Measurements from ENCODE around the gene TNNC1.

TNNC1 gene

DNA sequence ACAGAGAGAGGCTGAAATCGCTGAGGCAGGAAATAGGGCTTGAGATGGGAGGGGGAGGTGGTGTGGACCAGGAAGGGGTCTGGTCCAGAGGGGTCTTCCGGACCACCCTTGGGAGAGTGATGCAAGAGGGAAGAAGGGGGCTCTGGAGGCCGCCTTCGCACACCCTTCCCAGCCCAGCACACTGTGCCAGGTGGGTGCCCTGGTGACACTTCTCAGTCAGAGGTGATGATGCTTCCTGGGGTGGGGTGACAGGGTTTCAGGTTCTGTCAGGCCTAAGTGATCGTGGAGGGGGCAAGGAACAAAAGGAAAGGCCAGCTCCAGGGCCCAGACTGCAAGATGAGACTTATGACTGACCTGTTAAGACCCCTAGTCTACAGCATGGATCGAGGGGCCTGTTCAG lies 21.6 kb downstream of the TNNC1 start:
- DNase-seq (ENCODE audit: low read depth in 2 of 2) = no peak

DNA sequence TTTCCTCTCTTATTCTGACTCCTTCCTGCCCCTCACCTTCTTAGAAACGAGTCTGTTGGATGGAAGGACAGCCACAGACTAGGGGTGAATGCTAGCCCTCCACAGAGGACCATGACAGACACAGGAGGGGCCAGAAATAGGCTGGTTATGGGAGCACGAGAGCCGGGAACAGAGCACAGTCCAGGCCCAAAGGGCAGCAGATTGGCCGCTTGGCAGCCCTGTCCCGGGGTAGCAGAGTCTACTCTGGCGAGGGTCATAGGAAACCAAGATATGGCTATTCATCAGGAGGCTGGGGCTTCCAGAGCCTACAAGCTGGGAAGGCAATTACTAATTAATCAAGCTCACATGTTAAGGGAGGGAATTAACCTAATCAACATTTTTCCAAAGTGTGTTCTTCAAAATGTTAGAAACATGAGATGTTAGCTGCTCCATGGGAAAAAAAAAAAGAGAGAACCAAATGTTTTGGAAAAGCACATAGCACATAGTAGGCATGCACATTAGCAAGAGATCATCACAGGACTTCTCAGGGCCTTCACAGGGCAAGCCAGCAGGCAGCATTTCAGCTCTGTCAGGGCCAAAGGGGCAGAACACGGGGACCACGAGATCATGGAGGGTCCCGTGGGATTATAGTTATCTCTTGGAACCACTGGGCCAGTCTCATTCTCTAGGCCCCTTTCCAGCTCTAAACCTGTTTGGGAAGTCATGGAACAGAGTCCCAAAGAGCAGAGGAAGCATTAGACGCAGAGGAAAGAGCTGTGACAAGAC lies 22.2 kb downstream of the TNNC1 start:
- no peak for DNase-seq (ENCODE audit: low read depth in 2 of 2)

DNA sequence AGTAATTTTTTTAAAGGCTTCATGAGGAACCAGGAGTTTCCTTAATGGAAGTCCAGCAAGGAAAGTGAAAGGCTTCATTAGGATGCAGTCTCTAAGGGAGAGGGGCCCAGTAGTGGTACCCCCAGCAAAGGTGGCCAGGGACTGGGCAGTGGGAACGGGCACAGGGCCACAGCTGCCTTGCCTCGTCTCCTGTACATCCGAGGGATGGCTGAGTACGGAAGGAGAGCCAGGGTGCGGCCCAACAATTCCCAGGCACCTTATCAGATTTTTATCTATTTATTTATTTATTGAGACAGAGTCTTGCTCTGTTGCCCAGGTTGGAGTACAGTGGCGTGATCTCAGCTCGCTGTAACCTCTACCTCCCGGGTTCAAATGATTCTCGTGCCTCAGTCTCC lies 23.4 kb downstream of the TNNC1 start:
- DNase-seq (ENCODE audit: low read depth in 2 of 2) = no peak

DNA sequence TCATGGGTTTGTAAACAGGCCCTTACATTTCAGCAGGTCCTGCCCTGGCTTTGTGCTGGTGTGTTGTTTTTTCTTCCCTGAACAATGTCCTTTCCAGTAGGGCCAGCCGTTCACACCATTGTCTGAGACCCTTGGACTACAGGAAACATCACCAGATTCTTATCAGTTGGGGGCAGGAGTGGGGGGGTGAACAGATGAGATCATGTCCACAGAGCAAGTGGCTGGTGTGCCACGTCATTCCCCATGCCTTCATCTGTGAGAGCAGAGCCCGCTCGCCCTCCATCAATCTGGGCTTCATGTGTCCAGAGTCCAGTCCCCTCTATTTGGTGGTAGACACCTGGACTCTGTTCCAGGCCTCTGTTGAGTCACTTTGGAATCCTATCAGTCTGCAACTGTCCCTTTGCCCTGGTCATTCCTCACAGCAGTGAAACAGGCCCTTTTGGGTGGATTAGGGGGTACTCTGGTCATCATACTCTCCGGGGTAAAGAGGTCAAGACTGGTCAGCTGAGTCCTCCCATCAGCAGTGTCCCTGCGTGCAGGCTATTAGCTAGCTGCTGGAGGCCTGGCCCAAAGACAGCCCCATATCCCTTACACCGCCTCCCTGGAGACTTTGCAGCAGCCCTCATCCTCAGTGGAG lies 23.9 kb downstream of the TNNC1 start:
- no peak for DNase-seq (ENCODE audit: low read depth in 2 of 2)

DNA sequence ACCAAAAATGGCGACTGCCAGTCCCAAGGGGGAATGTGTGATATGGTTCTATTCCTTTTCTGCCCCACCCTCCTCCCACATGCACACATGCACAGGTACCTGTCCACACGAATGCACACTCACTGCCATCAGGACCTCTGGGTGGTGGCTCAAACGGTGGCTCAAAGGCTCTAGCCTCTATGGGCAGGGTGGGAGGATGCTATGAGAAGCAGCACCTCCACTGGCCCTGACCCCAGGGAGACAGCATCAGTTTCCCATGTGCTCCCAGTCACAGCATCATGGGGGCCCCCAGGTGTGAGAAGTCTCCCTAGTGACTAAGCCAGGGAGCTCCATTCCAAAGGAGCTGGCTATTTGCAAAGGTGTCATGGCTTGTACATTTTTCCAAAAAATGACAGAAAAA lies 24.8 kb downstream of the TNNC1 start:
- DNase-seq (ENCODE audit: low read depth in 2 of 2) = no peak

DNA sequence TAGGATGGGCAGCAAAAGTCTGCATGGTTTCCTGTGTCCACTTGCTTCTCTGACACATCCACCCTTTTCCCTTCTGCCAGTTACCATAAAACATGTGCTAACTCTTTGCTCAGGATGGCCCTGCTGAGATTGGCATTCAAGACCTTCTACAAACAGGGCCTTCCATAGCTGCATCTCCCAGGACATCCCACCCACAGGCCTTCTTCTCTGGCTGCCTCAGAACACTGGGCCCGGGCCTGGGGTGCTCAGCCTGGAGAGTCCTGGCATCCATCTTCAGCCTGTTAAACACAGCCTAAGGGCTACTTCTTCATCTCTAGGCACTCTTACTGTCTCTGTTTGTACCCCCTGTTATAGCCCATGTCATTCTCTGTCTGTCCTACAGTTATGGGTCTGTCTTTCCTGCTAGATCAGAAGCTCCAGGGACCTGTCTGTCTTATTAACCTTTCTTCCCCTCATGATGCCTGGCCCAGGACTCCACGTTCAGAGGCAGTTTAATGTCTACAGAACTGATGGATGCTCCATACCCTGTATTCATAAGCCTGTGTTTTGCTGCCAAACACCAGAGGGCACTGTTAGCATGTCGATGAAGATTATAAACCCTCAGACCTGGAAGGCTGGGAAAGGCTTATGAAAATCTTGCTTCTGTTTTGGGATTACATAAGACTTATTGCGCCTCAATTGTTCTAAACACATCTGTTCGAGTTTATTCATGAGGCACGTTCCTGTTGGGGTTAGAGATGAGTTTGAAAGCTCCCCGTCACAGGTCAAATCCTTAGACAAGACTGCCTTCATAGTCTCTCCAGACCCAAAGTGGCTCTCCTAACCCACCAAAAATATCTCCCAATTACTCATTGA lies 25.5 kb downstream of the TNNC1 start:
- no peak for DNase-seq (ENCODE audit: low read depth in 2 of 2)

DNA sequence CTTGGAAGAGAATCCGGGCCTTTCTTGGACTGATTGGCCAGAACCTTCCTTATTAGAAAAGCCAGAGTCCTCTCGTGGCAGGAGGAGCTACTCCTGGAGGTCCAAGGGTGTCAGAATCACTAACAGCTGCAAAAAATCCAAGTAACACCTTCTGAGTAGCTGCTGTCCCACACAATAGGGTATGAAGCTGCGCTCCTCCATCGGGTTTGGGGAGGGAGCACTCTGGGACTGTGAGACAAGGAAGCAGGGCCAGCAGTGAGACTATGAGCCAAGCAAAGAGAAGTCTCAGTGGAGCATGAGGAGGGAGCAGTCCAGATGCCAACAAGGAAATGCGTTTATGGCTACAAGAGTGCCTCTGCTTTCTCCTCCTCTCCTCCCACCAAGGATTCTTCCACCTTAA lies 30.7 kb downstream of the TNNC1 start:
- DNase-seq (ENCODE audit: low read depth in 2 of 2) = no peak

DNA sequence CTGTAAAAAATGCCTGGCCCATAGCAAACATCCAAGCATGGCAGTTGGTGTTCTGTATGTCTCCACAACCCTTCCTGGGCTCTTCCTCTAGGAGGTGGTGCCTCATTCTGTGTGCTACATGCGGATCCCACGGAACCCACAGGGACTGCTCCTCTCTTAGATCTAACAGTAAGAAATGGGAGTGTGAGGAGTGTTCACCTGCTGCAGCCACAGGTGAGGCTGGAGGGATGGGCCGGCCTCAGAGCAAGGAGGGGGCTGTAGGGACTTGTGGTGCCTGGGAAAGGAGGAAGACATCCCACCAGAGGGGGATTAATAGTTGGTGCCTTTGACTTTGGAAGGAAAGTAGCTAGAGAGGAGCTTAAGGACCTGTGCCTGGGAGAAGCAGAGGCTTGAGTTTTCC lies 31.2 kb downstream of the TNNC1 start:
- no peak for DNase-seq (ENCODE audit: low read depth in 2 of 2)

DNA sequence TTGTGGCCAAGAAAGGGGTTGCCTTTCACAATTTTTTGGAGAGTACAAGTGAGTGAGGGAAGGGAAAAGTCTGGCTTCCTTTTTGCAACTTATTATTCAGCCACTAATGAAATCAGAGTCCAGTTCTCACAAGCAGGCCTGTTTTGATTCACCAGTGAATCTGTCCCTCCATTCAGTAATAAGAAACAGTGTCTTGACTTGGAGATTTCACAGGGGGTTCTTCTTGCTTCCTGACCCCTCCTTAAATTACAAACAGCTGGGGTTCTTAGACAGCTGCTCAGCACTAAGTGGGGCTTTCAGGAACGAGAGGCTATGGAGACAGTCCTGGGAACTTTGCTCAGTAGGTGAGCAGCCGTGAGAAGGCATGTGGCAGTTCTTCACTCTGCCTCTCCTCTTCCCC lies 33.5 kb downstream of the TNNC1 start:
- no peak for DNase-seq (ENCODE audit: low read depth in 2 of 2)

DNA sequence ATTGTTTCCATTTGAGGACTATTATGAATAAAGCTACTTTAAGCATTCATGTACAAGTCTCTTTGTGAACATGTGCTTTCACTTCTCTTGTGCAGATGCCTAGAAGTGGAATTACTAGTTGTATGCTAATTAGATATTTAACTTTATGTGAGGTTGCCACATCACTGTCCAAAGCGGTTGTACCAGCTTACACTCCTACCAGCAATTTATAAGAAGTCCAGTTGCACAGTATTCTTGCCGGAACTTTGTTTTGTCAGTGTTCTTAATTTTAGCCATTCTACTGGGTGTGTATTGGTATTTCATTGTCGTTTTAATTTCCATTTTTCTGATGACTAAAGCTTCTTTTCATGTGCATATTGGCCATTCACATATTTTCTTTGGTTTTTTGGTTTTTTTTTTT lies 38.0 kb downstream of the TNNC1 start:
- DNase-seq (ENCODE audit: low read depth in 2 of 2) = no peak

DNA sequence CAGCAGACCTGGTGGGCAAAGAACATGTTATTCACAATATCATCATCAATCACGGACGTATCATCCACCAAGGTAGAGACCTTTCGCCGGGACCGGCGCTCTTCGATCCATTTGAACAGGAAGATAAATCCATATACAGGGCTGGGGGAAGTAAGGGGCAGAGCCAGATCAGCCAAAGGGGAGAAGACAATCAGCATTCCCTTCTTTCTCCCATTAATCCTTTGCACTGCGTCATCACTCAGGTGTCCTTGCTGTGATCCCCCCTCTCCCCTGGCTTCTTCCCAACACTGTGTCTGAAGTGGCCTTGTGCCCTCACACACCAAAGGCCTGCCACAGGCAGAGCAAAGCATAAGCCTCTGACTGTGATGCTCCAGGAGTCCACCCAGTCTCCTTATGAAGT lies 45.4 kb downstream of the TNNC1 start:
- no peak for DNase-seq (ENCODE audit: low read depth in 2 of 2)

DNA sequence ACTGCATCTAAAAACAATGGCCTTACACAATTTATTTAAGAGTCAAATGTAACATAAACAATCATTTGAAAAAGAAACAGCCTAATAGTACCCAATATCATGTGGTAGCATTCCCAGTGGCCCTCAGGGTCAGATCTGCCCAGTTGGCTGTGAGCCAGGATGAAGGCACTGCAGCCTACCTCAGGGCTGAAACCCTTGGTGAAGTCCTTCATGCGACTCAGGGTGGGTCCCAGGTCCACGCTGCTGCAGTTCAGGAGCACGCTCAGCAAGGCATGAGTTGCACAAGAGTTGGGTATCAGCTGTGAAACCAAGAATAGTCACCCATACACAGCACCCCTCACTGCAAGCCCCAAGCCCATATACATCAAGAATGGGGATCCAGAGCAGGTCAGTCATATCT lies 46.1 kb downstream of the TNNC1 start:
- DNase-seq (ENCODE audit: low read depth in 2 of 2) = no peak

DNA sequence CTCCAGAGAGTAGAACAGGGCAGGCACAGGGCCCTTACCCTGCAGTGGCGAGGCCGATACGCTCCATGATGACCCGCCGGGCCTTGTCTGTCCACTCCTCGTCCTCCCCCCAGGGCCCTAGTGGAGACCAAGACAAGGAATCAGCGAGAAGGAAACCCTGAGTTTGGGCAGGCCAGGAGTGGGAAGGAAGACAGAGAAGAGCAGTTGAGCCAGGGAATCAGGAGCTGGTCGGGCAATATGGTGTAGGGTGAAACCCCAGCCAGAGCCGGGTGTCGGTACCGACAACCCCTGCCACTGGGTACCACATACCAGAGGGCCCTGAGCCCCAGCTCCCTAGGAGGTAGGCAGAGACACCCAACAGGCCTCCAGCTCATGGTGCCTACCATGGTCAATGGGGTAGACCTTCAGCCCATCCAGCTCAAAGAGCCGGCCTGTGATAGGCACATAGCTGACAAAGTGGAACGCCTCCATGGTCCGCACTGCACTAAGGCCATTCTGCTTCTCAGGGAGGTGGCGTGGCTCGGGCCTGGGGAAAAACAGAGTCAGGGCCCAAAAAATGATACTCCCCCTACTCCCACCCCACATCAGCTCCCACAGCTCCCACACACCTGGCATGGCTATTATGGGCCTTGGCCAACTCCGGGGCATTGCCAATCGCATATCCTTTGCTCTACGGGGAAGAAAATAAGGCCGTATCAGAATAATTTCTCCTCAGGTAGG lies 46.9 kb downstream of the TNNC1 start:
- DNase-seq (ENCODE audit: low read depth in 2 of 2) = no peak

DNA sequence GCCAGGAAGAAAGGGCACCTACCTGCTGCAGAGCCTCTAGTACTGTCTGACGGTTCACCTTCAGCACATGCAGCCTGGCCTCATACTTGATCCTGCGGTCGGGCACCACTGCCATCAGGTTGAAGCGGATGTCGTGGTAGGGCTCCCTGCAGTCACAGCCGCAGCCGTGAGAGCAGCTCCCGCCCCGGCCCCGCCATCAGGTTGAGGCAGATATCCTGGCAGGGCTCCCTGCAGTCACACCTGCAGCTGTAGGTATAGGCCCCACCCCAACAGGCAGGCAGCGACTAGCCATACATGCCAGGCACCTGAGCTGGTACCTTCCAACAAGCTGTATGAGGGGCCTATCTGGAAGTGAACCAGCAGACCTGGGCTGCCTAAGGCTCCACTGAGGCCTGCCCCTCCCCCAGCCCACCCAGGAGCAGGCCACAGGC lies 47.6 kb downstream of the TNNC1 start:
- DNase-seq (ENCODE audit: low read depth in 2 of 2) = no peak

DNA sequence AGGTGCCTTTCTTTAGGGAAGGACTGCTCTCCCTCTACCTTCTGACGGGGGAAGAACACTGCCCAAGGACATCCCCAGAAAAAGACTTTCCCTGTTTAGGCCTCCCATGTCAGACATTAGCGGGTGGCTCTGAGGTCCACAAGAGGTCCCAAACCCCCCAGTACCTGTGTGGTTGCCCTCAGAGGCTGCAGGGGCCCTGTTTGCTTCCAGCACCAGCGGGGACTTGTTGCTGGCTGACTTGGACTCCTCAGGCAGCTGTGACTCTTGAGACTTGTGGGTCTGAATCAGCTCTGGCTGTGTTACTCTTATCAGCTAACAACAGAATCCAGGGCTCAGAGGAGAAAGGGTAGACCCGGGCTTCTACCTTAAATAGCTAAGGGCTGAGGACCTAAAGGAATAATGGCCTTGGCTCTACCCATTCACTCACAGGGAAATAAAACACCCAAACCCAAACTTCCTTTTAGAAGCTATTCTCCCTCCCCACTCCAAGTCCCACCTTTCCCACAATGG lies 48.2 kb downstream of the TNNC1 start:
- DNase-seq (ENCODE audit: low read depth in 2 of 2) = no peak

DNA sequence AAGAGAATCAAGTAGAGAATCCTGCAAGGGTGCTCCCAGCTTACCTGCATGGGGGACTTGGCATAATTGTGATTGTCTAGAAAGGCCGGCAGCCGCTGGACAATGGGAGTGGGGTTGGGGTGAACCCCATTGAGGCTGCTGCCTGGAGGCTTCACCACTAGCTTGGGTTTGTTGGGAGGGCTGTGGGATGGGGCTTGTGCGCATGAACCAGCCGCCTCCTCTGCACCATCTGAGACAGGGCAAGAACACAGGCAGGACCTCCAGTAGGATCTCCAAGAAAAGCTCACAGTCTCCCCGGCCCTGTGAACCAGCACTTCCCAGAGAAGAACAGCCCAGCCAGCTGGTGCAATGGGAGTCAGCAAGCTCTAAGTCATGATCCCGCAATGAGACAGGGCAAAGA lies 48.8 kb downstream of the TNNC1 start:
- DNase-seq (ENCODE audit: low read depth in 2 of 2) = no peak

DNA sequence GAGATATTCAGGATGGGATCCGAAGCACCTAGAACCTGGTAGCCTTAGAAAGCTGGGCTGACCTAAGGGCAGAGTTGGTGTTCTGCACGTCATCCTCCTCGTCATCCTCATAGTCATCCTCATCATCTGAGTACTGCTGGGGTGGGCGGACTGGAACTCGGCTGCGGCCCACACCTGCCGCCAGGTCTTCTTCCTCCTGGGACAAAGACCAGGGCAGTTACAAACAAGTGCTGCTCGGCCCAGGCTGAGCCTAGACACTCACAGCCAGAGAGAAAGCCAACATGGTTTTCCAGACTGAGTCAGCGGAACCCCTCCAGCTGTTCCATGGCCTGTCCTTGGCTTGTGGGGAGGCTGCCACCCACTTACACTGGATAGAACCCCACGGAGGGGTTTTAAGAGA lies 49.5 kb downstream of the TNNC1 start:
- no peak for DNase-seq (ENCODE audit: low read depth in 2 of 2)

DNA sequence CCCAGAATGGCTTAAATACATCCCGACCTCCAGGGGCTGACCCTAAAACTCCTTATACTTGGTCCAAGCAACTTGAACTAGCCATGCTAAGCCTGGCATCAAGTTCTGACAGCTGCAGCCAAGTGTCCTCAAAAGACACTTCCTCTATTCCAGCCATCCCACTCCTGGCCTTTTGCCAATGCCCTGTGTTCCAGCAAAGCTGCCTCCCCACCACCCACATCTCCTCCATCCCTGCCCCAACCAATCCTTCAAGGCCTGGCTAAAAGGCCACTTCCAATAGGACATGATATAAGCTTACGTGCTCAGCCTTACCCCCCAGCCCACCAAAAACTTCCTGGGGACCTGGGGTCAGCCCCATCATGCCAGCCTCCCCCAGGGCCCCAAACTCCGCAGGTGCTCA lies 49.9 kb downstream of the TNNC1 start:
- DNase-seq (ENCODE audit: low read depth in 2 of 2) = no peak

DNA sequence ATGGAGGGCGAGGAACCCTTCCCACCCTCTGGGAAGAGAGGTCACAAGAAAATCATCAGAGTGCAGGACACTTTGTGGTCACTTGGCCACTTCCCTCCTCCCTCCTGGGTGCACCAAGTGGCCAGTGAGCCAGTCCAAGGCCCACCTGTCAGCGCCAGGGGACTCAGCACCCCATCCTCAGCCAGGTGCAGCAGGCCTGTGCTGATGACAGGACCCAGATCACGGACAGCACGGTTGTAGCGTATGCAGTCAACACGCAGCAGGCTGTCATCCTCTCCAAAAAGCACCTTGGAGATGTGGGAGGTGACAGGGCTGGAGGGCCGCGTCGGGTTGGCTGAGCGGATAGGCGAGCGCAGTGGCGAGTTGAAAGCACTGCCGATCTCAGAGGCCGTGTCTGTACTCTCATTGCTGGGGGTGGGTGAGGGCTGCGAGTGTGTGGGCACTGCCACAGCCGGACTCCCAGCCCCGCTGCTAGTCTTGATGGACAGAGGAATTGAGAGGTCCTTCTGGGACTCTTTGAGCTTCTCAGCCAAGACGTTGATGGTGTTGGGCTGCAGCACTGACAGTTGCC lies 50.5 kb downstream of the TNNC1 start:
- no peak for DNase-seq (ENCODE audit: low read depth in 2 of 2)

DNA sequence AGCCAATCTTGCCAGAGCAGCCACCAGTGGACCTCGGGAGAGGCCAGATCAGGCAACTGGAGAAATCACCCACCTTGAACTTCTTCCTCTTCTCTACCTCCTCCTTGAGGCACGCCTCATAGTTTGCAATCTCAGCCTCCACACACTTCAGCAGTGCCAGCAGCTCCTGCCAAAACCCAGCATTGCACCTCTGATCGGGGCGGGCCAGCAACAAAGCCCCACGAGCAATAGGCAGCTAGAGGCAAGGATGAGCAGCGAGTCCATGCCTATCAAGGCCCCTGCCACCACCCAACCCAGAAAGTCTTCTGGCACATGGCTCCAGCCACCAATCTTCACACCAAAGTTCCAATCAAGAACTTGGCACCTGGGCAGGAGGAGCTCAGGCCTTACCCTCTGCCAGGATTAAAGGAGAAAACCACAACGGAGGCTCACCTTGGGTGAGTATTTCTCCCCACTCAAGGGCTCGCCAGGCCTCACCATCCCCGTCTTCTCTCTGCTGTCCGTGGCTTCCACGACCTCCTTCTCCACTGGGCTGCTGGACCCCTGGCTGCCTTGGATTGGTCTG lies 51.1 kb downstream of the TNNC1 start:
- no peak for DNase-seq (ENCODE audit: low read depth in 2 of 2)

DNA sequence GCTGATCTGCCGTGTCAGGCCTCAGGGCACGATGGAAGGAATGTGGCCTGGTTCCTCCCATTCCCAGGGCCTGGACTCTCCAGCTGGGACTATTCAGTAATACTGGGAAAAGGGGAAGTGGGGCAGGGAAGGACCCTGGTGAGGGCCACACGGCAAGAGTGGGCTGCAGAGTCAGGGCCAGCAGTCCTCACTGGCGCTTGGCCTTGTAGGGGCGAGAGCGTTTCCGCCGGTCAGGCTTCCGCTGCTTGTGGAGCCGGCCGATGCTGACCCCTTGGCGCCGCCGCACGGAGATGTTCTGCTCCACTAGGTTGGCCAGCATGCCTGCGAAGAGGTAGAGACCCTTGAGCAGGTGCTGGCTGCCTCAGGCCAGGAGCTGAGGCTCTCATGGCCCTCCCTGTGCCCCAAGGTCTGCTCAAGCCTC lies 51.7 kb downstream of the TNNC1 start:
- no peak for DNase-seq (ENCODE audit: low read depth in 2 of 2)

All from stimulated activated CD8-positive, alpha-beta memory T cell treated with anti-CD3 and anti-CD28 coated beads, Interleukin-15, amount 100 ng/mL, for 4 hours (primary cell).